H1 (cell line): ENCODE results near the gene SLC6A18. TPM values are rescaled to one million over a fixed set of nuclear protein-coding genes. Genes with fewer than 3 reads are reported as not detected.

Experiments
- CTCF ChIA-PET: fragments of 300-600 bp; sonication (Branson Sonifier 250); formaldehyde crosslinking; loops from one replicate; lab custom pipeline; 2021; ENCODE audit not compliant: partially characterized antibody; lab: Charles Lee
- POLR2A ChIA-PET: fragments of 300-600 bp; sonication (Branson Sonifier 250); formaldehyde crosslinking; loops from one replicate; lab custom pipeline; 2021; ENCODE audit warnings: inconsistent platforms; ENCODE audit not compliant: partially characterized antibody; lab: Charles Lee
- DNase-seq, 2 experiments: peaks; one replicate each; pipeline versions ENCODE4 v3.0.0 to v3.0.0-alpha.2; 2010 to 2022; ENCODE audit warnings: low spot score in 2 of 2, low read depth in 1 of 2, mixed read lengths in 1 of 2
- FAIRE-seq: peaks from 2 replicates; lab custom pipeline; 2011; peaks lifted over from hg19 to GRCh38; lab: Jason Lieb, UNC
- H2AFZ ChIP-seq: 2 replicates; pipeline ENCODE4 v1.8.1; 2012; ENCODE audit warnings: low read length, inconsistent platforms
- H2AK5ac ChIP-seq: 2 replicates; pipeline ENCODE4 v1.6.1; 2013; ENCODE audit warnings: low read depth, low read length
- H2BK120ac ChIP-seq: replicated peaks from 2 replicates; pipeline ENCODE3; 2013; ENCODE audit warnings: low read depth, low read length, inconsistent platforms
- H2BK12ac ChIP-seq: 2 replicates; pipeline ENCODE4 v1.6.1; 2013; ENCODE audit warnings: low read depth, low read length
- H2BK15ac ChIP-seq: 2 replicates; pipeline ENCODE4 v1.6.1; 2013; ENCODE audit warnings: low read length
- H2BK20ac ChIP-seq: 2 replicates; pipeline ENCODE4 v1.6.1; 2013; ENCODE audit warnings: low read length
- H2BK5ac ChIP-seq: 2 replicates; pipeline ENCODE4 v1.6.1; 2013; ENCODE audit warnings: low read depth, low read length
- H3K14ac ChIP-seq: 2 replicates; pipeline ENCODE4 v1.6.1; 2013; ENCODE audit warnings: inconsistent platforms; ENCODE audit not compliant: insufficient read length
- H3K18ac ChIP-seq: 2 replicates; pipeline ENCODE4 v1.6.1; 2013; ENCODE audit warnings: low read length; ENCODE audit errors: extremely low read depth
- H3K23ac ChIP-seq: 2 replicates; pipeline ENCODE4 v1.6.1; 2013; ENCODE audit warnings: inconsistent platforms; ENCODE audit not compliant: insufficient read length
- H3K23me2 ChIP-seq: 2 replicates; pipeline ENCODE4 v1.6.1; 2013; ENCODE audit warnings: low read depth, low read length
- H3K27ac ChIP-seq: 2 replicates; pipeline ENCODE4 v1.6.1; 2011; ENCODE audit warnings: low read depth, low read length, inconsistent platforms
- H3K27me3 ChIP-seq, 4 experiments: replicated peaks in 1 of 4; 1 replicate in 1 of 4; 2 replicates in 3 of 4; pipeline versions ENCODE4 v1.6.1 to v1.8.1; 2011 to 2013; ENCODE audit warnings: low read length in 3 of 4, mild to moderate bottlenecking in 3 of 4, inconsistent platforms in 2 of 4, mixed read lengths in 2 of 4, moderate library complexity in 1 of 4; ENCODE audit not compliant: control insufficient read depth in 3 of 4, insufficient read depth in 3 of 4; ENCODE audit errors: extremely low read depth in 1 of 4
- H3K36me3 ChIP-seq, 4 experiments: 2 replicates each; pipeline versions ENCODE4 v1.6.1 to v1.8.1; 2011 to 2013; ENCODE audit warnings: mild to moderate bottlenecking in 4 of 4, low read length in 3 of 4, moderate library complexity in 2 of 4, control low read depth in 1 of 4, inconsistent platforms in 1 of 4; ENCODE audit not compliant: insufficient read depth in 4 of 4, control insufficient read depth in 2 of 4
- H3K4ac ChIP-seq: replicated peaks from 2 replicates; pipeline ENCODE3; 2013; ENCODE audit warnings: low read length, low read depth, mixed read lengths, inconsistent platforms; ENCODE audit not compliant: insufficient read length
- H3K4me1 ChIP-seq, 4 experiments: replicated peaks in 1 of 4; 1 replicate in 1 of 4; 2 replicates in 3 of 4; pipeline versions ENCODE4 v1.6.1 to v1.8.1; 2011 to 2013; ENCODE audit warnings: low read length in 3 of 4, inconsistent platforms in 2 of 4, mixed read lengths in 1 of 4; ENCODE audit not compliant: insufficient read depth in 4 of 4, control insufficient read depth in 3 of 4
- H3K4me2 ChIP-seq, 2 experiments: 2 replicates each; pipeline versions ENCODE4 v1.6.1 to v1.8.1; 2011 to 2013; ENCODE audit warnings: low read depth in 2 of 2, low read length in 2 of 2, control low read depth in 1 of 2, inconsistent platforms in 1 of 2, mild to moderate bottlenecking in 1 of 2; ENCODE audit not compliant: insufficient read depth in 1 of 2
- H3K4me3 ChIP-seq, 4 experiments: fragments of 200-600, 300-600 bp in 1 of 4; sonication (generic), shearing (Covaris generic), sonication (Bioruptor Twin) in 1 of 4; 2 replicates each; pipeline versions ENCODE4 v1.5.1 to v1.8.1; 2011 to 2016; ENCODE audit warnings: low read length in 4 of 4, low read depth in 3 of 4, control low read depth in 2 of 4, inconsistent platforms in 2 of 4, mild to moderate bottlenecking in 2 of 4, mixed read lengths in 1 of 4, moderate library complexity in 1 of 4; ENCODE audit not compliant: insufficient read depth in 2 of 4; ENCODE audit errors: extremely low read depth in 1 of 4
- H3K56ac ChIP-seq: replicated peaks from 2 replicates; pipeline ENCODE3; 2013; ENCODE audit warnings: low read depth, mild to moderate bottlenecking, mixed read lengths, low read length, inconsistent platforms; ENCODE audit not compliant: insufficient read length
- H3K79me1 ChIP-seq: 2 replicates; pipeline ENCODE4 v1.6.1; 2013; ENCODE audit warnings: low read depth, low read length, control low read depth
- H3K79me2 ChIP-seq, 2 experiments: 2 replicates each; pipeline versions ENCODE4 v1.6.1 to v1.8.1; 2012 to 2013; ENCODE audit warnings: low read length in 2 of 2, mild to moderate bottlenecking in 2 of 2, inconsistent platforms in 1 of 2; ENCODE audit not compliant: insufficient read depth in 2 of 2, control insufficient read depth in 1 of 2
- H3K9ac ChIP-seq, 4 experiments: replicated peaks in 1 of 4; 1 replicate in 1 of 4; 2 replicates in 3 of 4; pipeline versions ENCODE4 v1.6.1 to v1.8.1; 2011 to 2013; ENCODE audit warnings: low read depth in 3 of 4, low read length in 3 of 4, control low read depth in 2 of 4, mild to moderate bottlenecking in 2 of 4, moderate library complexity in 2 of 4, inconsistent platforms in 1 of 4; ENCODE audit errors: extremely low read depth in 1 of 4
- H3K9me3 ChIP-seq, 2 experiments: 2 replicates each; pipeline versions ENCODE4 v1.6.1 to v1.8.1; 2012 to 2013; ENCODE audit warnings: mild to moderate bottlenecking in 2 of 2, moderate library complexity in 2 of 2, control low read depth in 1 of 2, inconsistent platforms in 1 of 2, low read depth in 1 of 2, low read length in 1 of 2, mixed read lengths in 1 of 2; ENCODE audit not compliant: insufficient read depth in 2 of 2
- H4K20me1 ChIP-seq, 2 experiments: replicated peaks in 1 of 2; 2 replicates each; pipeline versions ENCODE3 to v1.8.1; 2011 to 2013; ENCODE audit warnings: inconsistent platforms in 2 of 2, low read length in 2 of 2, mild to moderate bottlenecking in 1 of 2; ENCODE audit not compliant: insufficient read depth in 2 of 2, control insufficient read depth in 1 of 2
- H4K5ac ChIP-seq: 2 replicates; pipeline ENCODE4 v1.6.1; 2013; ENCODE audit warnings: low read length, low read depth, mixed read lengths, inconsistent platforms; ENCODE audit not compliant: insufficient read length
- H4K8ac ChIP-seq: 2 replicates; pipeline ENCODE4 v1.8.0; 2013; ENCODE audit warnings: mild to moderate bottlenecking, moderate library complexity, low read length, inconsistent platforms; ENCODE audit not compliant: insufficient read depth; ENCODE audit errors: extremely low read depth
- H4K91ac ChIP-seq: replicated peaks from 2 replicates; pipeline ENCODE3; 2013; ENCODE audit warnings: low read length, mixed read lengths, inconsistent platforms; ENCODE audit not compliant: insufficient read length
- ASH2L ChIP-seq: fragments of 200-600, 300-600 bp; sonication (generic); IDR thresholded peaks from one replicate; pipeline ENCODE4 v1.7.1; 2017; ENCODE audit warnings: low read length
- CBX5 ChIP-seq: fragments of 300-800, 300-1000 bp; sonication (generic); IDR thresholded peaks from 2 replicates; pipeline ENCODE4 v1.7.1; 2016; ENCODE audit warnings: antibody characterized with exemption, low read length, low read depth
- CEBPB ChIP-seq: IDR thresholded peaks from 2 replicates; pipeline ENCODE4 v1.6.1; 2012; ENCODE audit warnings: low read depth, low read length
- CREB1 ChIP-seq: IDR thresholded peaks from 2 replicates; pipeline ENCODE4 v1.6.1; 2012; ENCODE audit warnings: inconsistent platforms
- E2F6 ChIP-seq: IDR thresholded peaks from 2 replicates; pipeline ENCODE4 v1.6.1; 2012; ENCODE audit warnings: inconsistent platforms
- EP300 ChIP-seq, 2 experiments: IDR thresholded peaks; 1 replicate in 1 of 2; 2 replicates in 1 of 2; pipeline ENCODE4 v1.6.1; 2011 to 2012; ENCODE audit warnings: low read depth in 2 of 2, low read length in 2 of 2, mild to moderate bottlenecking in 2 of 2, borderline replicate concordance in 1 of 2, inconsistent platforms in 1 of 2, moderate library complexity in 1 of 2
- PHF8 ChIP-seq: fragments of 200-600 bp; sonication (generic); conservative IDR thresholded peaks from 2 replicates; pipeline ENCODE4 v1.7.1; 2012; ENCODE audit warnings: low read depth, mild to moderate bottlenecking, inconsistent platforms, low read length, moderate library complexity
- RNF2 ChIP-seq: fragments of 200-900, 300-1000 bp; sonication (generic); IDR thresholded peaks from 2 replicates; pipeline ENCODE4 v1.7.1; 2016; ENCODE audit warnings: borderline replicate concordance, low read depth, mild to moderate bottlenecking, antibody characterized with exemption, low read length; ENCODE audit not compliant: poor library complexity, severe bottlenecking; ENCODE audit errors: missing control alignments
- ZNF274 ChIP-seq: IDR thresholded peaks from 2 replicates; pipeline ENCODE4 v1.7.0; 2012; ENCODE audit warnings: low read length, borderline replicate concordance; ENCODE audit errors: extremely low read depth
- WGBS, 2 experiments: shearing (Covaris generic) in 1 of 2; methylation state at CpG; one replicate each; pipeline versions ENCODE4 v1.1.6 to v1.1.7; 2013 to 2015; ENCODE audit warnings: low lambda C conversion rate in 2 of 2, mixed read lengths in 2 of 2, inconsistent platforms in 1 of 2, low coverage in 1 of 2, missing lambda C conversion rate in 1 of 2; ENCODE audit not compliant: insufficient replicate concordance in 2 of 2, insufficient coverage in 1 of 2, insufficient read length in 1 of 2; ENCODE audit errors: extremely low coverage in 1 of 2, missing lambda C conversion rate in 1 of 2; 5-methylcytosine and 5-hydroxymethylcytosine counted together
- polyA plus RNA-seq, 7 experiments: library from polyadenylated mRNA; depleted of rRNA in 3 of 7; stranded (reverse) in 5 of 7; unstranded in 2 of 7; fragments of >200 nt in 5 of 7; fragments of 200-250 nt in 2 of 7; gene quantifications; 1 replicate in 5 of 7; 2 replicates in 1 of 7; 4 replicates in 1 of 7; pipeline versions ENCODE4 v1.2.1 to v1.2.3, GENCODE V29; 2011 to 2013; ENCODE audit warnings: missing spikeins in 2 of 7, mixed read lengths in 2 of 7
- total RNA-seq: library from RNA; stranded (reverse); fragmentation: NEBNext Ultra II Directional; extraction: Animal tissue kit (Norgen Biotek cat#: 25700); gene quantifications from 2 replicates; pipeline ENCODE4 v1.2.1, GENCODE V29; 2021
- TF ChIP-seq, protein P1 (sequence below): IDR thresholded peaks from 2 replicates; pipeline ENCODE4 v1.6.1; 2012; ENCODE audit warnings: inconsistent platforms

The SLC6A18 gene
- total and polyA plus RNA-seq, 2 of the 8 experiments (the other 6 are each of a cell fraction or from before 2014, with no cell fraction given) = not detected

DNA sequence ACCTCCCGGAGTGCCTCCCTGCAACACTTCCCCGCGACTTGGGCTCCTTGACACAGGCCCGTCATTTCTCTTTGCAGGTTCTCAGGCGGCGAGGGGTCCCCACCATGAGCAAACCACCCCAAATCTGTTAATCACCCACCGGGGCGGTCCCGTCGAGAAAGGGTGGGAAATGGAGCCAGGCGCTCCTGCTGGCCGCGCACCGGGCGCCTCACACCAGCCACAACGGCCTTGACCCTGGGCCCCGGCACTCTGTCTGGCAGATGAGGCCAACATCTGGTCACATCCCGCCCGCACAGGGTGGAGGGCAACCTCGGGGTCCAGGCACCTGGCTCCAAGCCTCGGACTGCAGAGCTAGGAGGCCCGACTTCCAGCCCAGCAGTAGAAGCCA is 70.5 kb downstream of the SLC6A18 start:
- no peak for FAIRE-seq
- H3K27ac ChIP-seq = no peak overlapping the region
- H3K4me2 ChIP-seq = peak overlapping the region; percentile 64 to 78

More for the DNA sequence above, 70.5 kb downstream of the SLC6A18 start:
- Histone ChIP-seq H3K18ac (peak overlapping the region; percentile 32; the same call in 1 of the 2 replicates), H2BK120ac (no peak overlapping the region), H3K9ac (no peak overlapping the region), H2BK15ac (no peak overlapping the region), H3K23me2 (peaks cover 14% of the 10 kb centered on the region; the same call in 1 of the 2 replicates), H2BK20ac (no peak overlapping the region), H3K14ac (no peak overlapping the region), H4K5ac (no peak overlapping the region), H4K91ac (no peak overlapping the region), H2AFZ (peak overlapping the region; percentile 20; the same call in 1 of the 2 replicates), H3K4me3 (peak overlapping the region; percentile 41 to 76 (median 56)), H4K8ac (peak overlapping the region; percentile 85), H3K79me2 (no peaks in the 10 kb centered on the region; a peak in 1 of 4 replicates), H3K4me1 (peaks cover 0 to 13% (median 6%) of the 10 kb centered on the region in 4 experiments; a peak in 5 of 7 replicates), H3K79me1 (peaks cover 3% of the 10 kb centered on the region; the same call in 1 of the 2 replicates), H3K27me3 (peaks cover 0 to 8% (median 2%) of the 10 kb centered on the region in 4 experiments; a peak in 4 of 7 replicates), H2BK5ac (peak overlapping the region; percentile 13; the same call in 1 of the 2 replicates), H3K9me3 (no peaks in the 10 kb centered on the region), H2AK5ac (no peak overlapping the region), H4K20me1 (peaks cover 4 to 11% of the 10 kb centered on the region in 2 experiments), H3K23ac (no peak overlapping the region), H2BK12ac (no peak overlapping the region; the same call in 1 of the 2 replicates), H3K36me3 (no peaks in the 10 kb centered on the region; a peak in 2 of 8 replicates), H3K4ac (no peak overlapping the region), H3K56ac (no peak overlapping the region)
- CTCF ChIA-PET = interaction anchor here (1.2 to 1.7 kb wide), 2 partner anchors 16 to 85 kb away, joined by 3 to 4 read pairs; no protein-coding TSS in a partner anchor
- TF ChIP-seq CBX5 (no peak), ZNF274 (no peak), EP300 (IDR thresholded peaks at IDR 0.05; ENCODE audit: borderline replicate concordance in 1 of 2, low read depth in 2 of 2, low read length in 2 of 2) (no peak), PHF8 (no peak), CREB1 (0 out of 2 replicates have a peak, but pooled peaks have one; percentile 0), ASH2L (peak; percentile 28), E2F6 (peak; percentile 95), CEBPB (no peak), RNF2 (peak; percentile 72)
- TF ChIP-seq, protein P1, sequence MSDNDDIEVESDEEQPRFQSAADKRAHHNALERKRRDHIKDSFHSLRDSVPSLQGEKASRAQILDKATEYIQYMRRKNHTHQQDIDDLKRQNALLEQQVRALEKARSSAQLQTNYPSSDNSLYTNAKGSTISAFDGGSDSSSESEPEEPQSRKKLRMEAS = peak; percentile 41; the same call in 1 of the 2 replicates
- DNase-seq = no peak
- WGBS, 2 experiments = 66% methylated on average over 22 of the region's 22 CpGs; no CpG with 5 or more reads in 1 of the 2 experiments
- POLR2A ChIA-PET = interaction anchor here (0.9 to 1.9 kb wide), 4 partner anchors 10 to 23 kb away, joined by 3 to 9 read pairs (median 4); no protein-coding TSS in a partner anchor
